Thoracic aorta (tissue), 2 donors: ENCODE measurements around the gene LRCOL1. TPM values are rescaled to one million over a fixed set of nuclear protein-coding genes. Genes with fewer than 3 reads are reported as not detected.

ENCODE experiments used
- ATAC-seq: fragments of 150-250 bp; one replicate; pipeline ENCODE4 v1.8.0; 2017; ENCODE audit warnings: low read depth; ENCODE audit not compliant: insufficient number of reproducible peaks, low FRiP score
- DNase-seq: peaks from one replicate; pipeline ENCODE4 v3.0.0-alpha.2; 2020; ENCODE audit warnings: low spot score
- H3K27ac ChIP-seq, 2 donors: fragments of 200-600 bp; sonication (generic); 1 replicate in 1 of 2; 2 replicates in 1 of 2; pipeline ENCODE4 v1.5.1; 2016; ENCODE audit warnings: mild to moderate bottlenecking in 2 of 2, moderate library complexity in 2 of 2
- H3K27me3 ChIP-seq: fragments of 200-600 bp; sonication (generic); replicated peaks from 2 replicates; pipeline ENCODE4 v1.6.0; 2016; ENCODE audit warnings: mild to moderate bottlenecking; ENCODE audit not compliant: insufficient read depth
- H3K36me3 ChIP-seq: fragments of 200-600 bp; sonication (generic); one replicate; pipeline ENCODE4 v1.5.1; 2016
- H3K4me1 ChIP-seq, 2 donors: fragments of 200-600 bp; sonication (generic); 1 replicate in 1 of 2; 2 replicates in 1 of 2; pipeline versions ENCODE4 v1.5.1 to v1.6.0; 2016; ENCODE audit warnings: low read depth in 2 of 2, mild to moderate bottlenecking in 1 of 2; ENCODE audit not compliant: control insufficient read depth in 1 of 2
- H3K4me3 ChIP-seq: fragments of 200-600 bp; sonication (generic); 2 replicates; pipeline ENCODE4 v1.5.1; 2016; ENCODE audit warnings: mild to moderate bottlenecking
- H3K9me3 ChIP-seq: fragments of 200-600 bp; sonication (generic); 2 replicates; pipeline ENCODE4 v1.5.1; 2016
- total RNA-seq, 2 donors: library from RNA; depleted of rRNA; stranded (reverse); fragments of >200 nt; gene quantifications; one replicate each; pipeline versions ENCODE4 v1.1.0 to v1.2.3, GENCODE V29; 2016
- TF ChIP-seq, protein P1 (sequence below): fragments of 200-600 bp; sonication (generic); IDR thresholded peaks from one replicate; pipeline ENCODE4 v1.5.1; 2019; ENCODE audit warnings: antibody characterized with exemption

The LRCOL1 gene
- total RNA-seq, 2 donors from 2014 or later: not detected

DNA sequence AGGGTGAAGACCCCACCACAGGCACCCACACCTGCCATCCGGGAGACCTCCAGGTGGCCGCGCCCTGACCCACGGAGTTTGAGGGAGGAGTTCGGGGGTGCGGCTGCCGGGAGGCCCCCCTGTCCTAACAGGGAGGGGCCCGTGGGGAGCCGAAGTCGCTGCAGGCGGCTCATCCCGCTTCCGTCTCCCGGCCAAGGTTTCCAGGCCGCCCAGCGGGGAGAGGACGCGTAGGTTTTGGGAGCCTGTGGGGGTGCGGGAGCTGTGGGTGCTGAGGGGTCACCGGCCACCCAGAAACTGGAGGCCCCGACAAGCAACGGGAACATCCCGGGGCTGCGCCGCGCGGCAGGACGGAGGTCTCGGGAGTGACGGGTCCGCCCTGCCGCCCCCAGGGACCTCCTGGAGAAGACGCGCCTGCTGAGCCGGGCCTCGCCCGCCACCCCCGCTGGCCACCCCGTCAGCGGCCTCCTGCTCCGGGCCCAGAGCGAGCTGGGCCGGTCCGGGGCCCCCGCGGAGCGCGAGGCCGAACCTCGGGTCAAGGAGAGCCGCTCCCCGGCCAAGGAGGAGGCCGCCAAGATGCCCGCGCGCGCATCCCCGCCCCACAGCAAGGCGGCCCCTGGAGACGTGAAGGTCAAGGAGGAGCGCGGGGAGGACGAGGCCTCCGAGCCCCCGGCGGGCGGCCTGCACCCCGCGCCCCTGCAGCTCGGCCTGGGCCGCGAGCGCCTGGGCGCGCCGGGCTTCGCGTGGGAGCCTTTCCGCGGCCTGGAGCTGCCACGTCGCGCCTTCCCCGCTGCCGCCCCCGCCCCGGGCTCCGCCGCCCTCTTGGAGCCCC, 27.6 kb downstream of the LRCOL1 start:
- H3K27me3 ChIP-seq: no peaks in the 10 kb centered on the region
- H3K9me3 ChIP-seq: no peaks in the 10 kb centered on the region
- no peak overlapping the region for H3K4me3 ChIP-seq
- ATAC-seq: no peak
- TF ChIP-seq, protein P1, sequence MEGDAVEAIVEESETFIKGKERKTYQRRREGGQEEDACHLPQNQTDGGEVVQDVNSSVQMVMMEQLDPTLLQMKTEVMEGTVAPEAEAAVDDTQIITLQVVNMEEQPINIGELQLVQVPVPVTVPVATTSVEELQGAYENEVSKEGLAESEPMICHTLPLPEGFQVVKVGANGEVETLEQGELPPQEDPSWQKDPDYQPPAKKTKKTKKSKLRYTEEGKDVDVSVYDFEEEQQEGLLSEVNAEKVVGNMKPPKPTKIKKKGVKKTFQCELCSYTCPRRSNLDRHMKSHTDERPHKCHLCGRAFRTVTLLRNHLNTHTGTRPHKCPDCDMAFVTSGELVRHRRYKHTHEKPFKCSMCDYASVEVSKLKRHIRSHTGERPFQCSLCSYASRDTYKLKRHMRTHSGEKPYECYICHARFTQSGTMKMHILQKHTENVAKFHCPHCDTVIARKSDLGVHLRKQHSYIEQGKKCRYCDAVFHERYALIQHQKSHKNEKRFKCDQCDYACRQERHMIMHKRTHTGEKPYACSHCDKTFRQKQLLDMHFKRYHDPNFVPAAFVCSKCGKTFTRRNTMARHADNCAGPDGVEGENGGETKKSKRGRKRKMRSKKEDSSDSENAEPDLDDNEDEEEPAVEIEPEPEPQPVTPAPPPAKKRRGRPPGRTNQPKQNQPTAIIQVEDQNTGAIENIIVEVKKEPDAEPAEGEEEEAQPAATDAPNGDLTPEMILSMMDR: no peak
- DNase-seq: no peak
- H3K36me3 ChIP-seq: peaks cover 2% of the 10 kb centered on the region
- no peaks in the 10 kb centered on the region for H3K4me1 ChIP-seq
- no peak overlapping the region for H3K27ac ChIP-seq

DNA sequence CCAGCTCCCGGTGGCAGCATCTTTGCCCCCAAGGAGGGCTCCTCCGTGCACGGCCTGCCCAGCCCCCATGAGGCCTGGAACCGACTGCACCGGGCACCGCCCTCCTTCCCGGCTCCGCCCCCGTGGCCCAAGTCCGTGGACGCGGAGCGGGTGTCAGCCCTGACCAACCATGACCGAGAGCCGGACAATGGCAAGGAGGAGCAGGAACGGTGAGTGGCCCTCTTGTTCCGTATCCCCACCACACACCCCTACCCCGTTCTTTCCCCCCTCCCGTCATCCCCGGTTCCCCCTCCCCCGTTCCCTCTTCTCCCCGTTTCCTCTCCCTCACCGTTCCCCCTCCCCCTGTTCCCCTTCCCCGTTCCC, 28.3 kb downstream of the LRCOL1 start:
- ATAC-seq (no peak), DNase-seq (no peak)
- H3K27me3 ChIP-seq: no peaks in the 10 kb centered on the region
- no peak overlapping the region for H3K4me3 ChIP-seq
- no peaks in the 10 kb centered on the region for H3K9me3 ChIP-seq
- H3K36me3 ChIP-seq: peaks cover 2% of the 10 kb centered on the region
- no peak overlapping the region for H3K27ac ChIP-seq
- H3K4me1 ChIP-seq: no peaks in the 10 kb centered on the region
- TF ChIP-seq, protein P1: no peak

DNA sequence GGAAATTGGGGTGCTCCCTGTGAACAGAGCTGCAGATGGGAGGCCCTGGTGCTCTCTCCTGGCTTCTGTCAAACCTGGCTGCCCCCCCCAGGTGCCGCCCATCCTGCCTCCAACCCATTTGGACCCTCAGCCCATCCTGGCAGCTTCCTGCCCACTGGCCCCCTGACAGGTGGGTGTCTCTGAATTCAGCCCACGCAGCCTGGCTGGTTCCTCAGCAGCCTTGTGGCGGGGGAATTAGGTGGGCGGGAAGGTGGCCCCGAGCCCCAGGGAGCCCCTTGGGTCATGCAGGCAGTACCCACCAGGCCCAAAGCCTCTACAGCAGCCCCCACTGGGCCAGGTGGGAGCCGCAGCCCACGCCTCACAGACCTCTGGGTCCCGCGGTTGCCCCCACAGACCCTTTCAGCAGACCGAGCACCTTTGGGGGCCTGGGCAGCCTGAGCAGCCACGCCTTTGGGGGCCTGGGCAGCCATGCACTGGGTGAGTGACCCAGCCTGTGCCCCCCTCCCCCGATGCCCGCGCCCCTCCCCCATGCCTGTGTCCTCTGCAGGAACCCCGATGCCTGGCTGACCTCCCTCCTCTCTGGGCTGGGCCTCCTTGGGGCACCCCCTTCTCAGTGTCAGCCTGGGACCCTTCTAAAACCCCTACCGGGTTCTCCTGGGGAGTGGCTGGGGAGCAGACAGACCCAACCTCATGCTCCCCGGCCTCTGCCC, 28.9 kb downstream of the LRCOL1 start:
- no peaks in the 10 kb centered on the region for H3K27me3 ChIP-seq
- no peaks in the 10 kb centered on the region for H3K9me3 ChIP-seq
- DNase-seq (no peak), ATAC-seq (no peak)
- TF ChIP-seq, protein P1: no peak
- no peak overlapping the region for H3K27ac ChIP-seq
- H3K4me3 ChIP-seq: no peak overlapping the region
- H3K36me3 ChIP-seq: peaks cover 6% of the 10 kb centered on the region
- H3K4me1 ChIP-seq: no peaks in the 10 kb centered on the region

DNA sequence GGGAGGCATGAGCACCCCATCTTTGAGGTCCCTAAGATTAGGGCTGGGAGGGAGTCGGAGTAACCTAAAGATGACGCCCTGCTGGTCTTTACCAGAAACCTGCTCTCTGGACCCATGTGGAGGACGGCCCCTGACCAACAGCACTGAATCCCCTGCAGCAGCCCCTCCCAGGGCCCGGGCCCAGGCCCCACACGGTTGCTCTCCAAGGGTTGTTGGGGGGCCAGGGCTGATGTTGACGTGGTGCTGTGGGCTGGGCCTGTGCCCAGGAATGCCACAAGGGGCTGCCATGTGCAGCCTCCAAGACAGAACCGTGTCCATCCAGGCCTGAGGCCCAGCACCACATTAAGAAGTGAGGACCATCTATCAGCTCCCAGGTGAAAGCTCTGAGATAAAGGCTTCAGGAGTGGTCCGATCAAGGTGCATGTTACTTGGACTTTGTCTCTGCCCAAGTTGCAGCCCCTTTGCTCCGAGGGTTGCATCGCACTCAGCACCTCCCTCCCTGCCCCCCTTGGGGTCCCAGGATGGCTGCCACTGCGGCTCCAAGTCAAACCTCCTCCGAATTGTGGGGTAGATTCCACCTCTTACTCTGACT, 29.6 kb downstream of the LRCOL1 start:
- Histone ChIP-seq H3K4me3 (no peak overlapping the region), H3K4me1 (no peaks in the 10 kb centered on the region), H3K9me3 (no peaks in the 10 kb centered on the region), H3K27ac (no peak overlapping the region), H3K27me3 (no peaks in the 10 kb centered on the region), H3K36me3 (peaks cover 6% of the 10 kb centered on the region)
- TF ChIP-seq, protein P1: no peak
- DNase-seq (no peak), ATAC-seq (no peak)

DNA sequence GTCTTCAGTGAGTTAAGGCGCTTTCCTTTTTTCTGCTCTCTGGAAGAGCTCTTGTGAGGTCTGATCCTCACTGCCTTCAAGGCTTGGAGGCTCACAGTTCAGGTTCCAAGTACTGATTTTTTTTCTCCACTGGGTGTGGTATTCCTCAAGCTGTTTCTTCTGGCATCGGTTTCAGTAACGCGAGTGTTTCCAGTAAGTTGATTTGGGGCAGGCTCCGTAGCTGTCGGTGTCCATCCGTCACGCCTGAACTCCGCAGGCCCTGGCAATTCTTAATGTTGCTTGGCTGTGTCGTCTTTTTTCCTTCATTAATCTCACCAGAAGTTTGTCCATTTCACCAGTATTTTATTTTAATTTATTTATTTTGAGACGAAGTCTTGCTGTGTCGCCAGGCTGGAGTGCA, 30.6 kb downstream of the LRCOL1 start:
- no peak overlapping the region for H3K27ac ChIP-seq
- no peaks in the 10 kb centered on the region for H3K9me3 ChIP-seq
- DNase-seq: no peak
- H3K27me3 ChIP-seq: no peaks in the 10 kb centered on the region
- peaks cover 8% of the 10 kb centered on the region for H3K36me3 ChIP-seq
- TF ChIP-seq, protein P1: no peak
- no peaks in the 10 kb centered on the region for H3K4me1 ChIP-seq
- ATAC-seq: no peak
- no peak overlapping the region for H3K4me3 ChIP-seq
